Activated CD8-positive, alpha-beta T cell treated with anti-CD3 and anti-CD28 coated beads for 36 hours (primary cell): ENCODE data around the gene CCDC92. TPM values are rescaled to one million over a fixed set of nuclear protein-coding genes. Genes with fewer than 3 reads are reported as not detected.

Experiments used
- ATAC-seq: fragments of 200-7000 bp; cut with Tn5 transposase; one replicate; pipeline ENCODE4 v1.10.0; 2021; ENCODE audit warnings: mild to moderate bottlenecking, moderate library complexity
- CTCF ChIA-PET: fragments of 350-600 bp; sonication (Branson Sonifier 250); formaldehyde crosslinking; loops from one replicate; lab custom pipeline; 2021; ENCODE audit warnings: antibody characterized with exemption; lab: Charles Lee
- POLR2A ChIA-PET: fragments of 350-600 bp; sonication (Branson Sonifier 250); formaldehyde crosslinking; loops from one replicate; lab custom pipeline; 2021; ENCODE audit warnings: antibody characterized with exemption; lab: Charles Lee
- DNase-seq: peaks from one replicate; pipeline ENCODE4 v3.0.0-alpha.2; 2020
- H3K27ac Mint-ChIP-seq: one replicate; pipeline ENCODE4 v1.8.0; 2021; ENCODE audit warnings: mild to moderate bottlenecking, mixed read lengths
- H3K27me3 Mint-ChIP-seq: one replicate; pipeline ENCODE4 v1.8.0; 2021; ENCODE audit warnings: mixed read lengths
- H3K36me3 Mint-ChIP-seq: one replicate; pipeline ENCODE4 v1.8.0; 2021; ENCODE audit warnings: low read depth, mixed read lengths
- H3K4me1 Mint-ChIP-seq: one replicate; pipeline ENCODE4 v1.8.0; 2021; ENCODE audit warnings: low read depth, mixed read lengths
- H3K4me3 Mint-ChIP-seq: one replicate; pipeline ENCODE4 v1.8.0; 2021; ENCODE audit warnings: mild to moderate bottlenecking, moderate library complexity, mixed read lengths
- H3K9me3 Mint-ChIP-seq: one replicate; pipeline ENCODE4 v1.8.0; 2021; ENCODE audit warnings: mixed read lengths
- CTCF ChIP-seq: fragments of 200-600 bp; IDR thresholded peaks from one replicate; pipeline ENCODE4 v1.8.0; 2022; ENCODE audit warnings: antibody characterized with exemption, mild to moderate bottlenecking
- intact Hi-C: fragments of 100-400 bp; cut with micrococcal nuclease; formaldehyde crosslinking; loops from one replicate; pipeline ENCODE4 v1.10.0; 2022
- total RNA-seq, 2 experiments: library from RNA; stranded (reverse); gene quantifications; one replicate each; pipeline ENCODE4 v1.2.3, GENCODE V29; 2021

CCDC92 gene
- total RNA-seq, 2 experiments from 2014 or later, result 4.0 to 6.2 TPM

- ChIA-PET CTCF (no interaction called here), POLR2A (no interaction called here)
- H3K4me1 Mint-ChIP-seq, result peaks cover 17% of the 10 kb centered on the region
- DNase-seq, result no peak
- H3K36me3 Mint-ChIP-seq, result peaks cover 14% of the 10 kb centered on the region
- no peak overlapping the region for H3K27ac Mint-ChIP-seq
- no peaks in the 10 kb centered on the region for H3K27me3 Mint-ChIP-seq
- no peak for ATAC-seq
- TF ChIP-seq CTCF, result no peak
- intact Hi-C loops, result no loop called here
- no peaks in the 10 kb centered on the region for H3K9me3 Mint-ChIP-seq
- H3K4me3 Mint-ChIP-seq, result no peak overlapping the region
Observed at GRCh38 chr12:124002654-124003053, 30.0 kb upstream of the CCDC92 start.

- DNase-seq (no peak), ATAC-seq (no peak)
- ChIA-PET POLR2A (no interaction called here), CTCF (interaction anchor here (1.9 kb wide), 1 partner anchor 34 kb away, joined by 5 read pairs; no protein-coding TSS in a partner anchor)
- H3K27me3 Mint-ChIP-seq, result no peaks in the 10 kb centered on the region
- no peaks in the 10 kb centered on the region for H3K9me3 Mint-ChIP-seq
- H3K36me3 Mint-ChIP-seq, result peaks cover 18% of the 10 kb centered on the region
- intact Hi-C loops, result no loop called here
- H3K27ac Mint-ChIP-seq, result no peak overlapping the region
- no peak for TF ChIP-seq CTCF
- H3K4me1 Mint-ChIP-seq, result peaks cover 17% of the 10 kb centered on the region
- H3K4me3 Mint-ChIP-seq, result no peak overlapping the region
Observed at GRCh38 chr12:124002021-124002644, 29.5 kb upstream of the CCDC92 start.

- intact Hi-C loops, result no loop called here
Observed at GRCh38 chr12:124001343-124001742, 28.7 kb upstream of the CCDC92 start.

GRCh38 chr12:124000111-124000510, 27.5 kb upstream of the CCDC92 start:
- intact Hi-C loops, result no loop called here
- no peak for DNase-seq
- POLR2A ChIA-PET, result interaction anchor here (0.9 to 1.4 kb wide), 2 partner anchors 13 to 31 kb away, joined by 3 read pairs; no protein-coding TSS in a partner anchor

More at GRCh38 chr12:124001343-124001742, 28.7 kb upstream of the CCDC92 start:
- H3K4me1 Mint-ChIP-seq, result peaks cover 11% of the 10 kb centered on the region
- ATAC-seq (no peak), DNase-seq (no peak)
- no peak overlapping the region for H3K27ac Mint-ChIP-seq
- no peaks in the 10 kb centered on the region for H3K9me3 Mint-ChIP-seq
- ChIA-PET CTCF (interaction anchor here (1.9 kb wide), 1 partner anchor 34 kb away, joined by 5 read pairs; no protein-coding TSS in a partner anchor), POLR2A (no interaction called here)
- no peak for TF ChIP-seq CTCF
- H3K27me3 Mint-ChIP-seq, result no peaks in the 10 kb centered on the region
- peaks cover 13% of the 10 kb centered on the region for H3K36me3 Mint-ChIP-seq
- H3K4me3 Mint-ChIP-seq, result no peak overlapping the region

More at GRCh38 chr12:124000111-124000510, 27.5 kb upstream of the CCDC92 start:
- no peak for TF ChIP-seq CTCF
- H3K27me3 Mint-ChIP-seq, result no peaks in the 10 kb centered on the region
- CTCF ChIA-PET, result interaction anchor here (0.8 to 1.9 kb wide), 3 partner anchors 15 to 95 kb away, joined by 3 to 5 read pairs (median 4); no protein-coding TSS in a partner anchor
- H3K4me3 Mint-ChIP-seq, result no peak overlapping the region
- ATAC-seq, result no peak
- peaks cover 5% of the 10 kb centered on the region for H3K36me3 Mint-ChIP-seq
- no peaks in the 10 kb centered on the region for H3K9me3 Mint-ChIP-seq
- H3K27ac Mint-ChIP-seq, result no peak overlapping the region
- peaks cover 13% of the 10 kb centered on the region for H3K4me1 Mint-ChIP-seq
